ENCODE results near the gene NEK11. TPM values are rescaled to one million over a fixed set of nuclear protein-coding genes. Genes with fewer than 3 reads are reported as not detected.
"Not testable (repeated sequence)": the region's sequence is repeated elsewhere in the genome, so short reads cannot be mapped to it uniquely, and the experiment has no call there.

The NEK11 gene
- total RNA-seq, 4 donors from 2014 or later = 3.5 to 8.6 (median 5.5) TPM

DNA sequence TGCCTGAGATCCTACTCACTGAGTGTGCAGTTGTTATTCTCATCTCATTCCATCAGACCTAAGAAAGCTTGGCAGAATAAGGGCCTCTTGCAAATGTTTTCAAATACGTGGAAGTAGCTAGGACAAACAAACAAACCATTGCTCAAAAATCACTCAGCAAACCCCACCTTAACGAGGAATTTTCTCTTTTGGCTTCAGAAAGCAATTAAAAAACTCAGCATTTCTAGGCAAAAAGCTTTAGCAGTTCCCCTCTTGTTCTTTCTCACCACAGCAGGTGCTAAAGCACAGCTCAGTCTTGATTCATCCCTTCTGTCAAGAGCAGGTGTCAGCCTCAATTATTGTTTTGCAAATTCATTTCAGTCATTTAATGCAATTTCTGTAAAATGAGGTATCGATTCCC is 296.3 kb downstream of the NEK11 start:
- Histone ChIP-seq H3K9me3 (no peaks in the 10 kb centered on the region), H3K27me3 (no peaks in the 10 kb centered on the region), H3K4me1 (no peaks in the 10 kb centered on the region), H3K27ac (no peak overlapping the region), H3K36me3 (no peaks in the 10 kb centered on the region), H3K4me3 (no peak overlapping the region)
- TF ChIP-seq POLR2A (IDR thresholded peaks at IDR 0.05) = no peak
- DNase-seq = no peak

DNA sequence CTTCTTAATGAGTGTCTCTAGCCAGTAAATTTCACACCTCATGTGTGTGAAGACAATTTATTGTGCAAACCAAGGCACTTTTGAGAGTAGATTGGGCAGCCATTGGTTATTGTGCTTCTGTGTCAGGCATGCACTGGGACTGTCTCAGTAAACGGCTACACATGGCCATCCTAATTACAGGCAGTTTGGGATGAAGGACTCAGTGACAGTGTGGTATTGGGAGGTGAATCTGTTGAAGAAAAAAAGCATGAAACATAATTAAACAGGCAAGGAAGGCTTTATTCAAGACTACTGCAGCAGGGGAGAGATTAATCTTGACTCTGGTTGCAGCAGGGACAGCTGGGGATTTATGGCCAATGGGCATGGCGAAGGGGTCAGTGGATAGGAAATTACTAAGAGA is 297.1 kb downstream of the NEK11 start:
- no peak for DNase-seq
- TF ChIP-seq, protein P1, sequence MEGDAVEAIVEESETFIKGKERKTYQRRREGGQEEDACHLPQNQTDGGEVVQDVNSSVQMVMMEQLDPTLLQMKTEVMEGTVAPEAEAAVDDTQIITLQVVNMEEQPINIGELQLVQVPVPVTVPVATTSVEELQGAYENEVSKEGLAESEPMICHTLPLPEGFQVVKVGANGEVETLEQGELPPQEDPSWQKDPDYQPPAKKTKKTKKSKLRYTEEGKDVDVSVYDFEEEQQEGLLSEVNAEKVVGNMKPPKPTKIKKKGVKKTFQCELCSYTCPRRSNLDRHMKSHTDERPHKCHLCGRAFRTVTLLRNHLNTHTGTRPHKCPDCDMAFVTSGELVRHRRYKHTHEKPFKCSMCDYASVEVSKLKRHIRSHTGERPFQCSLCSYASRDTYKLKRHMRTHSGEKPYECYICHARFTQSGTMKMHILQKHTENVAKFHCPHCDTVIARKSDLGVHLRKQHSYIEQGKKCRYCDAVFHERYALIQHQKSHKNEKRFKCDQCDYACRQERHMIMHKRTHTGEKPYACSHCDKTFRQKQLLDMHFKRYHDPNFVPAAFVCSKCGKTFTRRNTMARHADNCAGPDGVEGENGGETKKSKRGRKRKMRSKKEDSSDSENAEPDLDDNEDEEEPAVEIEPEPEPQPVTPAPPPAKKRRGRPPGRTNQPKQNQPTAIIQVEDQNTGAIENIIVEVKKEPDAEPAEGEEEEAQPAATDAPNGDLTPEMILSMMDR (IDR thresholded peaks at IDR 0.05) = no peak
- no peak for TF ChIP-seq POLR2A (IDR thresholded peaks at IDR 0.05)
- Histone ChIP-seq H3K9me3 (no peaks in the 10 kb centered on the region), H3K4me3 (no peak overlapping the region), H3K27me3 (no peaks in the 10 kb centered on the region), H3K36me3 (no peaks in the 10 kb centered on the region), H3K27ac (no peak overlapping the region), H3K4me1 (no peaks in the 10 kb centered on the region)

DNA sequence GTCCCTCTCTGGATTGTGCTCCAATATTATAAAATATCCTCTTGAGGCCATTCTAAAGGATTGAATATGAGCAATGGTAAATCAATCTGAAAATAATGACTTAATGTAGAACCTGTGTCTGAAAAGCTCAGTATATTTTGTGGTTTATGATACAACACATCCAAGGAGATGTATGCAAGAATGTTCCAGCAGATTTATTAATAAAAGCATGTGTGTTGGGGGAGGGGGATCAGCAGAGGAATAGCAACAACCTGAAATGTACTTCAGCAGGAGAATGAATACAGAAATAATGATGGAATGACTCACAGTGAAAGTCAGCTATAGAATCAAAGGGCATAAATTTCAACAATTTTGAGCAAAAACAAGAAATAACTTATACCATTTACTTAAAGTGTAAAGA is 298.2 kb downstream of the NEK11 start:
- no peaks in the 10 kb centered on the region for H3K9me3 ChIP-seq
- H3K36me3 ChIP-seq = no peaks in the 10 kb centered on the region
- H3K27ac ChIP-seq = no peak overlapping the region
- H3K4me1 ChIP-seq = no peaks in the 10 kb centered on the region
- H3K4me3 ChIP-seq = no peak overlapping the region
- no peak for TF ChIP-seq POLR2A (IDR thresholded peaks at IDR 0.05)
- TF ChIP-seq, protein P1 (IDR thresholded peaks at IDR 0.05) = no peak
- H3K27me3 ChIP-seq = no peaks in the 10 kb centered on the region
- no peak for DNase-seq

DNA sequence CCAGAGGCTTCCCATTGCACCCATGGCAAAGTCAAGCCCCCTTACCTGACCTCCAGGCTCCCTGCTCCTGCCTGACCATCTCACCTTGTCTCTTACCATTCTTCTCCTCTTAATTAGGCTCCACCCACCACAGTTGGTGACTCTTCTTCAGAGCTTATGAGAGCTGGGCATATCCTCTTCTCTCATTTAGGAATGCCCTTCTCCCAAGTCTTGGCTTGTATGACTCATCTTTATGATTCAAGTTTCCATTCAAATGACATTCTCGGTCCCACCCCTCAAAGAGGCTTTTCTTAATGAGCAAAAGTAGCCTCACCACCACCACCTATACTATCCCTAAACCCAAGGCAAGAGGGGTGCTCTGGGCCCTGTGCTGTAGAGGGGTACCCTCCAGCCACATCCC is 299.6 kb downstream of the NEK11 start:
- Histone ChIP-seq H3K9me3 (no peaks in the 10 kb centered on the region), H3K27me3 (no peaks in the 10 kb centered on the region), H3K27ac (no peak overlapping the region), H3K4me1 (no peaks in the 10 kb centered on the region), H3K36me3 (no peaks in the 10 kb centered on the region), H3K4me3 (no peak overlapping the region)
- no peak for TF ChIP-seq POLR2A (IDR thresholded peaks at IDR 0.05)
- TF ChIP-seq, protein P1 (IDR thresholded peaks at IDR 0.05) = no peak
- no peak for DNase-seq

DNA sequence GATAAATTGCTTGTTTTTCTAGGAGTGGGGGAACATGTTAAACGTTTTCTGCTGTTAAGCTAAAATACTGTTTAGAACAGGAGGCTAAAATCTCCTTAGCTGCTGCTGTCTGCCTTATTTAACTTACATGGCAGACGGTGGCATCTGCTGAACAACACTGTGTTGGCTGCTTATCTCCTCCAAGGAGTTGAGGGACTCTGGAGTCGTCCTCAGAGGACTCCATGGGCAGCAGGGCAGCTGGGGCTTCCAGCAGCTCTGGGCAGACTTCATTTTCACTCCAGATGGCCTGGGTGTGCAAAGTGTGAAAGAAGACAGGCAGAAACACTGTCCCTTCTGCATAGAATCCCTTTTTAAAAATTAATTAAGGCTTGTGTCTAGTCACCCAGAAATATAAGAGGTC is 302.0 kb downstream of the NEK11 start:
- Histone ChIP-seq H3K4me3 (no peak overlapping the region), H3K27me3 (no peaks in the 10 kb centered on the region), H3K27ac (no peak overlapping the region), H3K4me1 (no peaks in the 10 kb centered on the region), H3K36me3 (no peaks in the 10 kb centered on the region), H3K9me3 (no peaks in the 10 kb centered on the region)
- TF ChIP-seq POLR2A (IDR thresholded peaks at IDR 0.05) = no peak
- TF ChIP-seq, protein P1 (IDR thresholded peaks at IDR 0.05) = no peak
- no peak for DNase-seq

DNA sequence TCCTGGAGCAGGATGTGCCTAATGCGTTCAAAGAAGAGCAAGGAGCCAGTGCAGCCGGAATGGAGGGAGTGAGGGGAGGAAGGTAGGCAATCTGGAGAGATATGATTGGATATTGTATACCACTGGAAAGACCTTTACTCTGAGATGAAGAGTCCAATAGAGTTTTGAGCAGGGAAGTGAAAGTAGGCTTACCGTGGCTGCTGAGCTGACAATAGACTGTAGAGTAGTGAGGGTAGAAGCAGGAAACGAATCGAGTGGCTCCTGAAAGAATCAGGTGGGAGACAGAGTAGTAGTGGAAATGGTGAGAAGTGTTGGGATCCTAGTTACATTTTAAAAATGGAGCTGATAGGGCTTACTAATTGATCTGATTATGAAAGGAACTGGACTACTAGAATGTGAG is 303.1 kb downstream of the NEK11 start:
- no peaks in the 10 kb centered on the region for H3K4me1 ChIP-seq
- no peak overlapping the region for H3K27ac ChIP-seq
- H3K9me3 ChIP-seq = no peaks in the 10 kb centered on the region
- H3K4me3 ChIP-seq = no peak overlapping the region
- no peak for TF ChIP-seq POLR2A (IDR thresholded peaks at IDR 0.05)
- TF ChIP-seq, protein P1 (IDR thresholded peaks at IDR 0.05) = no peak
- no peaks in the 10 kb centered on the region for H3K36me3 ChIP-seq
- DNase-seq = no peak
- no peaks in the 10 kb centered on the region for H3K27me3 ChIP-seq

DNA sequence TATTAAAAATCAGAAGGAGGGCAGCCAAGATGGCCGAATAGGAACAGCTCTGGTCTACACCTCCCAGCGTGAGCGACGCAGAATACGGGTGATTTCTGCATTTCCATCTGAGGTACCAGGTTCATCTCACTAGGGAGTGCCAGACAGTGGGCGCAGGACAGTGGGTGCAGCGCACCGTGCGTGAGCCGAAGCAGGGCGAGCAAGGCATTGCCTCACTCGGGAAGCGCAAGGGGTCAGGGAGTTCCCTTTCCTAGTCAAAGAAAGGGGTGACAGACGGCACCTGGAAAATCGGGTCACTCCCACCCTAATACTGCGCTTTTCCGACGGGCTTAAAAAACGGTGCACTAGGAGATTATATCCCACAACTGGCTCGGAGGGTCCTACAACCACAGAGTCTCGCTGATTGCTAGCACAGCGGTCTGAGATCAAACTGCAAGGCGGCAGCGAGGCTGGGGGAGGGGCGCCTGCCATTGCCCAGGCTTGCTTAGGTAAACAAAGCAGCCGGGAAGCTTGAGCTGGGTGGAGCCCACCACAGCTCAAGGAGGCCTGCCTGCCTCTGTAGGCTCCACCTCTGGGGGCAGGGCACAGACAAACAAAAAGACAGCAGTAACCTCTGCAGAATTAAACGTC is 304.9 kb downstream of the NEK11 start:
- not testable (repeated sequence) for H3K4me1 ChIP-seq, DNase-seq, H3K27ac ChIP-seq

More for the DNA sequence above, 304.9 kb downstream of the NEK11 start:
- H3K9me3 ChIP-seq, H3K27me3 ChIP-seq, H3K36me3 ChIP-seq, H3K4me3 ChIP-seq: not testable (repeated sequence)

All from Peyer's patch (tissue), 4 donors.